HL-60 (cell line): ENCODE results near the gene PPP1R13L.
"Not testable (repeated sequence)": the region's sequence is repeated elsewhere in the genome, so short reads cannot be mapped to it uniquely, and the experiment has no call there.

Source experiments
- DNase-seq, 2 experiments: peaks; one replicate each; pipeline ENCODE4 v3.0.0-alpha.2; 2010 to 2020; ENCODE audit warnings: low read depth in 1 of 2, low spot score in 1 of 2
- H3K27ac ChIP-seq: fragments of 250-450 bp; sonication (Bioruptor Pico); replicated peaks from 2 replicates; pipeline ENCODE4 v1.5.1; 2020; ENCODE audit warnings: mild to moderate bottlenecking, moderate library complexity
- H3K27me3 ChIP-seq: fragments of 250-450 bp; sonication (Bioruptor Pico); 2 replicates; pipeline ENCODE4 v1.5.1; 2021; ENCODE audit warnings: mild to moderate bottlenecking, moderate library complexity; ENCODE audit not compliant: insufficient read depth, poor library complexity, severe bottlenecking
- H3K4me3 ChIP-seq: replicated peaks from 2 replicates; pipeline ENCODE4 v1.5.1; 2011; ENCODE audit warnings: mild to moderate bottlenecking, control low read depth, low read length; ENCODE audit not compliant: insufficient read depth
- GABPA ChIP-seq: IDR thresholded peaks from 2 replicates; pipeline ENCODE4 v1.6.1; 2012; ENCODE audit warnings: low read depth
- POLR2AphosphoS5 ChIP-seq: IDR thresholded peaks from 2 replicates; pipeline ENCODE4 v1.6.1; 2012; ENCODE audit warnings: low read depth
- SPI1 ChIP-seq: IDR thresholded peaks from 2 replicates; pipeline ENCODE4 v1.6.1; 2012; ENCODE audit warnings: low read depth, mild to moderate bottlenecking, borderline replicate concordance
- TF ChIP-seq, protein P1 (sequence below): IDR thresholded peaks from 2 replicates; pipeline ENCODE4 v1.6.1; 2012; ENCODE audit warnings: low read depth; ENCODE audit not compliant: insufficient replicate concordance
- TF ChIP-seq, protein P2 (sequence below): IDR thresholded peaks from one replicate; pipeline ENCODE4 v1.5.1; 2011; ENCODE audit warnings: low read length, control low read depth, inconsistent platforms; ENCODE audit not compliant: insufficient read depth

PPP1R13L gene

DNA sequence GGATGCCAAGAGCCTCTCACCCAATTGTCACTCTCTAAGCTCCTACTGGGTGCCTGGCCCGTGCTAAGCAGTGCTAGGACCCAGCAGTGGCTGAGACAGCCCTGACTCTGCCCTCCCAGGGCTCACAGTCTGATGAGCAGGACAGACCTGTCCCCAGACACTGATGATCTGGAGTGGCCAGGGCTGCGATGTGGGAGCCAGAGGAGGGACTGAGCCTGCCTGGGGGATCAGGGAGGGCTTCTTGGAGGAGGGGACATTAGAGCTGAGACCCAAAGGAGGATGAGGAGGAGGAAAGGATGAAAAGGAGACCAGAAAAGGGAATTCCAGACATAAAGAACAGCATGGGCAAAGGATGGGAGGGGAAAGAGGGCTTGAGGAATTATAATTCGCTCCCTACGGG is 12.3 kb upstream of the PPP1R13L start:
- Histone ChIP-seq H3K4me3 (no peak overlapping the region), H3K27ac (no peak overlapping the region), H3K27me3 (no peaks in the 10 kb centered on the region)
- TF ChIP-seq, protein P1, sequence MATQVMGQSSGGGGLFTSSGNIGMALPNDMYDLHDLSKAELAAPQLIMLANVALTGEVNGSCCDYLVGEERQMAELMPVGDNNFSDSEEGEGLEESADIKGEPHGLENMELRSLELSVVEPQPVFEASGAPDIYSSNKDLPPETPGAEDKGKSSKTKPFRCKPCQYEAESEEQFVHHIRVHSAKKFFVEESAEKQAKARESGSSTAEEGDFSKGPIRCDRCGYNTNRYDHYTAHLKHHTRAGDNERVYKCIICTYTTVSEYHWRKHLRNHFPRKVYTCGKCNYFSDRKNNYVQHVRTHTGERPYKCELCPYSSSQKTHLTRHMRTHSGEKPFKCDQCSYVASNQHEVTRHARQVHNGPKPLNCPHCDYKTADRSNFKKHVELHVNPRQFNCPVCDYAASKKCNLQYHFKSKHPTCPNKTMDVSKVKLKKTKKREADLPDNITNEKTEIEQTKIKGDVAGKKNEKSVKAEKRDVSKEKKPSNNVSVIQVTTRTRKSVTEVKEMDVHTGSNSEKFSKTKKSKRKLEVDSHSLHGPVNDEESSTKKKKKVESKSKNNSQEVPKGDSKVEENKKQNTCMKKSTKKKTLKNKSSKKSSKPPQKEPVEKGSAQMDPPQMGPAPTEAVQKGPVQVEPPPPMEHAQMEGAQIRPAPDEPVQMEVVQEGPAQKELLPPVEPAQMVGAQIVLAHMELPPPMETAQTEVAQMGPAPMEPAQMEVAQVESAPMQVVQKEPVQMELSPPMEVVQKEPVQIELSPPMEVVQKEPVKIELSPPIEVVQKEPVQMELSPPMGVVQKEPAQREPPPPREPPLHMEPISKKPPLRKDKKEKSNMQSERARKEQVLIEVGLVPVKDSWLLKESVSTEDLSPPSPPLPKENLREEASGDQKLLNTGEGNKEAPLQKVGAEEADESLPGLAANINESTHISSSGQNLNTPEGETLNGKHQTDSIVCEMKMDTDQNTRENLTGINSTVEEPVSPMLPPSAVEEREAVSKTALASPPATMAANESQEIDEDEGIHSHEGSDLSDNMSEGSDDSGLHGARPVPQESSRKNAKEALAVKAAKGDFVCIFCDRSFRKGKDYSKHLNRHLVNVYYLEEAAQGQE: no peak
- TF ChIP-seq POLR2AphosphoS5: no peak
- TF ChIP-seq, protein P2, sequence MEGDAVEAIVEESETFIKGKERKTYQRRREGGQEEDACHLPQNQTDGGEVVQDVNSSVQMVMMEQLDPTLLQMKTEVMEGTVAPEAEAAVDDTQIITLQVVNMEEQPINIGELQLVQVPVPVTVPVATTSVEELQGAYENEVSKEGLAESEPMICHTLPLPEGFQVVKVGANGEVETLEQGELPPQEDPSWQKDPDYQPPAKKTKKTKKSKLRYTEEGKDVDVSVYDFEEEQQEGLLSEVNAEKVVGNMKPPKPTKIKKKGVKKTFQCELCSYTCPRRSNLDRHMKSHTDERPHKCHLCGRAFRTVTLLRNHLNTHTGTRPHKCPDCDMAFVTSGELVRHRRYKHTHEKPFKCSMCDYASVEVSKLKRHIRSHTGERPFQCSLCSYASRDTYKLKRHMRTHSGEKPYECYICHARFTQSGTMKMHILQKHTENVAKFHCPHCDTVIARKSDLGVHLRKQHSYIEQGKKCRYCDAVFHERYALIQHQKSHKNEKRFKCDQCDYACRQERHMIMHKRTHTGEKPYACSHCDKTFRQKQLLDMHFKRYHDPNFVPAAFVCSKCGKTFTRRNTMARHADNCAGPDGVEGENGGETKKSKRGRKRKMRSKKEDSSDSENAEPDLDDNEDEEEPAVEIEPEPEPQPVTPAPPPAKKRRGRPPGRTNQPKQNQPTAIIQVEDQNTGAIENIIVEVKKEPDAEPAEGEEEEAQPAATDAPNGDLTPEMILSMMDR: no peak
- TF ChIP-seq GABPA: no peak
- TF ChIP-seq SPI1: no peak
- no peak for DNase-seq

DNA sequence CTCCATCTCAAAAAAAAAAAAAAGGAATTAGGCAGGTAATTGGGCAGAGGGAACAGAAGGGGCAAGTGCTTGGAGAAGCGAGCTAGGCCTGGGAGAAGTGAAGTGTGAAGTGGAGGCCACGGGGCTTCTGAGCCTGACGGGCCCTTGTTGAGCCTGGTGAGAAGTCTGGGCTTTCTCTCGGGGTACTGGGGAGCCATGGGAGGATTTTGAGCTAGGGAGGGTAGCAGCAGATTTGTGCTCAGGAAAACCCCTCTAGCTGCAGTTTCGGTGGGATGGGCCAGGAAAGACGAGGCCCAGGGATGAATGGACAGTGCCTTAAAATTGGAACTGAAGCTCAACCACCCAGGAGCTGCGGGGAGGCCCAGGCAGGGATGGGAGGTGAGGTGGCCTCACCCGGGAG is 9.6 kb upstream of the PPP1R13L start:
- no peak for DNase-seq
- Histone ChIP-seq H3K27me3 (no peaks in the 10 kb centered on the region), H3K4me3 (no peak overlapping the region), H3K27ac (no peak overlapping the region)
- TF ChIP-seq, protein P1: no peak
- TF ChIP-seq POLR2AphosphoS5: no peak
- TF ChIP-seq GABPA: no peak
- no peak for TF ChIP-seq SPI1
- TF ChIP-seq, protein P2: no peak

DNA sequence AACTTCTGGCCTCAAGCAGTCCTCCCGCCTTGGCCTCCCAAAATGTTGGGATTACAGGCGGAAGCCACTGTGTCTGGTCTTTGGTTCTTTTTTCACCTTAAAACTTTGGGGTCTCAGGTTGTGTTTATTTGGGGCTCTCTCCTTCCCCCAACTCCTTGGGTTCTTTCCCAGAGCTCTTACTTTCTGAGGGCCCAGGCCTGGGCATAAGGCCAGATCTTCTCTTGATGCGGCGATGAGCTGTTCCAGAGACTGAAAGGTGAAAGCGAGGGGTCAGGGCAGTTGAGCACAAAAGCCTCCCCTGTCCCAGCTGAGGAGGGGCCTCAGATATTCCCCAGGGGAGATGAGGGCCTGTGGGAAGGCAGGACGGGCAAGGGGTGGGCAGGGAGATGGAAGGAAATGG is 8.6 kb upstream of the PPP1R13L start:
- no peak for DNase-seq
- Histone ChIP-seq H3K27me3 (no peaks in the 10 kb centered on the region), H3K27ac (no peak overlapping the region), H3K4me3 (no peak overlapping the region)
- TF ChIP-seq GABPA: no peak
- TF ChIP-seq SPI1: no peak
- TF ChIP-seq, protein P2: no peak
- TF ChIP-seq, protein P1: no peak
- TF ChIP-seq POLR2AphosphoS5: no peak

DNA sequence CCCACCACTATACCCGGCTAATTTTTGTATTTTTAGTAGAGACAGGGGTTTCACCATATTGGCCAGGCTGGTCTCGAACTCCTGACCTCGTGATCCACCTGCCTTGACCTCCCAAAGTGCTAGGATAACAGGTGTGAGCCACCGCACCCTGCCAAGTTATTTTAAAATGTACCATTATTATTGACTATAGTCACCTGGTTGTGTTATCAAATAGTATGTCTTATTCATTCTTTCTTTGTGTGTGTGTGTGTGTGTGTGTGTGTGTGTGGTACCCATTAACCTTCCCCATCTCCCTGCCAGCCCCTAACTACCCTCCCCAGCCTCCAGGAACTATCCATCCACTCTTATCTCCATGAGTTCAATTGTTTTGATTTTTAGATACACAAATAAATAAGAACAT is 5.5 kb upstream of the PPP1R13L start:
- not testable (repeated sequence) for H3K4me3 ChIP-seq, H3K27ac ChIP-seq, H3K27me3 ChIP-seq, DNase-seq
